Smooth muscle cell of the coronary artery (primary cell): ENCODE results near the gene SPANXD. TPM values are rescaled to one million over a fixed set of nuclear protein-coding genes. Genes with fewer than 3 reads are reported as not detected.

ENCODE experiments used
- total RNA-seq: library from RNA; depleted of rRNA; stranded (reverse); fragments of >200 nt; gene quantifications from 2 replicates; pipeline ENCODE4 v1.2.3, GENCODE V29; 2014; ENCODE audit warnings: low replicate concordance

SPANXD gene
- total RNA-seq: not detected in 2 replicates

GRCh38 chrX:141698639-141699038 lies at the start of gene SPANXD:
Gene SPANXD, minus strand, starts transcription at chrX:141698739. Its CDS starts 334 bp downstream, at chrX:141698405.

Other genes starting within 250 kb of the SPANXD start
- gene SPANXA1, start 114.0 kb downstream of the SPANXD start, total RNA-seq: not detected in 2 replicates
- not detected in 2 replicates for gene SPANXA2, start 109.0 kb downstream of the SPANXD start, total RNA-seq
- gene MAGEC3, start 139.6 kb upstream of the SPANXD start, total RNA-seq: not detected in 2 replicates
- gene MAGEC1, start 205.2 kb upstream of the SPANXD start, total RNA-seq: not detected in 2 replicates